HS-5 (cell line): ENCODE results near the gene BAAT.
"Not testable (repeated sequence)": the region's sequence is repeated elsewhere in the genome, so short reads cannot be mapped to it uniquely, and the experiment has no call there.

Source experiments
- DNase-seq: peaks from one replicate; pipeline ENCODE4 v3.0.0-alpha.2; 2012; ENCODE audit warnings: low read depth

The BAAT gene

GRCh38 chr9:101360647-101361046, 24.2 kb downstream of the BAAT start:
- no peak for DNase-seq

- DNase-seq = no peak
These were observed 25.1 kb downstream of the BAAT start for GRCh38 chr9:101359679-101360078.

GRCh38 chr9:101356619-101357018, 28.2 kb downstream of the BAAT start:
- DNase-seq = no peak

DNA sequence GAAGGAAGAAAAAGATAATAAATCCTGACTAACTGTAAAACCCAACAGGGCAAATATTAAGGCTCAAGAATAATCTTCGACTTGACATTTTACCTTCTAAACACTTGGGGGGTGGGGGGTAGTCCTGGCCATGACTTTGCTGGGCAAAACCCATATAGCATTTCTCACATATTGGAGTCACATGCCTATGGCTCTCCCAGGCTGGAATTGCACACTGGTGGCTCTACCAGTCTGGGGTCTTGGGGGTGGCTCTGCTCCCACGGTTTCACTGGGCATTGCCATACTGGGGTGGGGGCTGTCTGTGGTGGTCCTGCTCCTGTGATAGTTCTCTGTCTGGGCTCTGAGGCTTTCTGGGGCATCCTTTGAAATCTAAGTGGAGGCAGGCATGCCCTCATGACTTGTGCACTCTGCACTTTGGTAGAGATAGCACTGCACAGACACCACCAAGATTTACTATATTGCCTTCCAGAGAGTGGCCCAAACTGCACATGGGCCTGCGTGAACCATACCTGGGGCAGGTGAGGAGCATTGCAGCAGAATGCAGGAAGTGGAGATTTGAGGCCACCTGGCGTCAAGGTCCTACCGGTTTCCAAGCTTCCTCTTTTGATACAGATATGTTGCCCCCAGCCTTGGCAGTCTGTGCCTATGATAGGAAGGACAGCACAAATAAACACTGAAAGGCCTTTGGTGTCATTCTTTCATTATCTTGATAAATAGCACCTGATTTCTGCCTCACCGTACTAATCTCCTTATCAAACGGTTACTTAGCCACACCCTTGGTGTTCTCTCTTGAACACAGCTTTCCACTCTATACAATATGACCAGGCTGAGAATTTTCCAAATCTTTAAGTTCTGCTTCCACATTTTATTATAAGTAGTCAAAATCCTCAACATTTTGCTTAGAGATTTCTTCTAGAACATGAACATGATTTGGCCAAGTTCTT, 29.8 kb downstream of the BAAT start:
- DNase-seq = no peak

- DNase-seq = no peak
These were observed 30.6 kb downstream of the BAAT start for GRCh38 chr9:101354143-101354764.

DNA sequence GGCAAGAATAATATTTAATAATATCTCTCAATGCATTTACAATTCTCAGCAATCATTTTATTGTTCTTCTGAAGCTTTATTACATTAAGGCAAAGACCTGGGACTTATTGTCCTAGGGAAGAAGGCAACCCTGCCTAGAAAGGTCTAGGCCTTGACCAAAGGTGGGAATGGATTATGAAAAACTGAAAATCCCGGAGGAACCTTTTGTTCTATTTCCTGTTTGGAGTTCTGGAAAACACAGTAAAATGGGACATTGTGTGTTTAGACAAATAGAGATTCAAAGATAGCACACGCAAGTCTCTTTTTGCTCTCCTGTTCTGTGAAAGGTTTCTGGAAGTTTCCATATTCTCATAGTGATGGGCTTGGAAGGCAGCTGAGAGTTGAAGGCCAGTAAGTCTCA, 31.1 kb downstream of the BAAT start:
- DNase-seq = no peak

- no peak for DNase-seq
These were observed 31.8 kb downstream of the BAAT start for GRCh38 chr9:101352892-101353463.

DNA sequence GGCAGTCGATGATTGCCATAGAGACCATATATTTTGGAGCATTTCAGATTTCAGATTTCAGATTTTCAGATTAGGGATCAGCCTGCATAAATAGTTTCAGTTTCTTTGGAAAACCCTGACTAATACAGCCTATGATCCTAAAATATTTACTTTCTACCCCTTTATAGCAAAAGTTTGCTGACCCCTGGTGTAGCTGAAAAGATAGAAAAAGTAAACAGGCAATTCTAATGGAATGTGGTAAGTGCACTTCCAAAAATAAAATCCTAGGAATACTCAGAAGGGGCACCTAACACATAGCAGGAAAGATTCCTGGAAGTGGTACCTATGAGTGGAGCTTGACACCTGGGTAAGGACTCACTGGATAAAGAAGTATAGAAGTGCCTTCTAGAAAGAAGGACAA, 34.5 kb downstream of the BAAT start:
- DNase-seq = no peak

DNA sequence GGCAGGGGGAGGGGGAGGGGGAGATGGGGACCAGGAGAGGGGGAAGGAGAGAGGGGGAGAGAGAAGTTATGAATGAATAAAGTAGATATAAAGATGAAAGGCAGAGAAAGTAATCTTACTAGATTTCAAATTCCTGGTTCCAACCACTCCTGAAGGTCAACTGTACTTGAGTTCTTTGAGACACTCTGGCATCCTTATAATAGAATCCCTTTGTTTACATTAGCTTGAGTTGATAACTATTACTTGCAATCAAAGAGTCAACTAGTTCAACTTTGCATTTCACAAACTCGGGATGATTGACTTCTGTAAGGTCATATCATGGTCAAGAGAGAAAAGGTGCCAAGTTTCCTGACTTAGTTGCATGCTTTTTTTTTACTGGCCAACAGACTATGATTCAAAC, 42.2 kb downstream of the BAAT start:
- DNase-seq = no peak

DNA sequence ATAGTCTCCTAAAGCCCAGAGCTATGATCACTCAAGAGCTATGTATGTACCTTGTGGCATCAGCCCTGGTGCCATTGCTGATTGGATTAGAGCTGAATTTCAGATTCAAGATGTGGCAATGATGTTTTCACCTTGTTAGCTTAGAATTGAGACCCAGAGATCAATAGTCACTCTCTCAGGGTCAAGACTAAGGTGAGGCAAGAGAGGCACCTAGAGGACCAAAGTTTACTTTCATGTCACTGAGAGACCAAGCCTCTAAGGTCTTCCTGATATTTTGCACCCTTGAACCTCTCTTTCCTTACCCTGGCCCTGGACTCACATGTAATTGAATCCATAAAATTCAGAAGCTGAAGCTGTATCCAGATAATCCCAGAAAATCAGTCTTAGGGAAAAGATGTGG, 42.8 kb downstream of the BAAT start:
- no peak for DNase-seq

- no peak for DNase-seq
These were observed 47.6 kb downstream of the BAAT start for GRCh38 chr9:101337237-101337636.

DNA sequence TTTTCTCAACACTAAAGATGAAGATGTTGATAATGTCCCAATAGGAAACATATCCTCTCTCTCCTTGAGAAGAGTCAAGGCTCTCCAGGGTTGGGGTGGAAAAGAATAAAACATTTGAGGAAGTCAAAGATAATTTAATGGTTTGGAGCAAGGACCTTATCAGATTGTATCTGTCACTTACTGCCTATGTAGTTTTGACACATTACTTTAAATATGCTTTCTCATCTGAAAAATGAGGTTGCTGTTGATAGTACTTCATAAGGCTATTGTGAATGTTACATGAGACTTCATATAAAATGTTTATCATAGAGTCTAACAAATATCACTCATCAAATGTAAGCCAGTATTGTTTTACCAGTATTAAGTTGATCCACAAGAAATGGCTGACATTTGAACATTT, 48.7 kb downstream of the BAAT start:
- DNase-seq = no peak

- no peak for DNase-seq
These were observed 50.7 kb downstream of the BAAT start for GRCh38 chr9:101333926-101334702.

GRCh38 chr9:101333490-101333889, 51.3 kb downstream of the BAAT start:
- DNase-seq = no peak

DNA sequence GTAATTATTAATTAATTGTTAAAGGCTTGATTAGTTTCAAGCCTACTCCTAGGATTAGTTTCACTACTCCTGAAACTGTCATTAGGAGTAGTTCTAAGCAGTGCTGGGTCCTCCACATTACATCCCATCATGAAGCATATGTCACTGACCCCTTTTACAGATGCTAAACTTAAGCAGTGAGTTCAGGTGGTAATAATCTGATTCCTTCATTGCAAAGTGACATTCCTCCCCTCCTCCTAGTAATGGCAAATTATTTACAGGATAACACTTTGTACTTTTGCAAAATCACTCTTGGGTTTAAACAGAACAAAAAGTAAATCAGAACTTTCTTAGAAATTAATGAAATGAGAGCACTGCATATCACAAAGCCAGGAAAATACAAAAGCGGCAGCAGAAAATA, 52.4 kb downstream of the BAAT start:
- DNase-seq = no peak

DNA sequence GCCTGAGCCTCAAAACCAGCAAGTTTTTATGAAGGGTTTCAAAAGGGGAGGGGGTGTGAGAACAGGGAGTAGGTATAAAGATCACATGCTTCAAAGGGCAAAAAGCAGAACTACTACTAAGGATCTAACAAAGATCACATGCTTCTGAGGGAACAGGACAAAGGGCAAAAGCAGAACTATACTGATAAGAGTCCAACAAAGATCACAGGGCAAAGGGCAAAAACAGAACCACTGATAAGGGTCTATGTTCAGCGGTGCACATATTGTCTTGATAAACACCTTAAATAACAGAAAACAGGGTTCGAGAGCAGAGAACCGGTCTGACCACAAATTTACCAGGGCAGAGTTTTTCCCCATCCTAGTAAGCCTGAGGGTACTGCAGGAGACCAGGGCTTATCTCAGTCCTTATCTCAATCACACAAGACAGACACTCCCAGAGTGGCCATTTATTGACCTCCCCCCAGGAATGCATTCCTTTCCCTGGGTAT, 57.3 kb downstream of the BAAT start:
- not testable (repeated sequence) for DNase-seq

- no peak for DNase-seq
These were observed 58.3 kb downstream of the BAAT start for GRCh38 chr9:101326501-101326900.

- no peak for DNase-seq
These were observed 58.8 kb downstream of the BAAT start for GRCh38 chr9:101326035-101326434.

DNA sequence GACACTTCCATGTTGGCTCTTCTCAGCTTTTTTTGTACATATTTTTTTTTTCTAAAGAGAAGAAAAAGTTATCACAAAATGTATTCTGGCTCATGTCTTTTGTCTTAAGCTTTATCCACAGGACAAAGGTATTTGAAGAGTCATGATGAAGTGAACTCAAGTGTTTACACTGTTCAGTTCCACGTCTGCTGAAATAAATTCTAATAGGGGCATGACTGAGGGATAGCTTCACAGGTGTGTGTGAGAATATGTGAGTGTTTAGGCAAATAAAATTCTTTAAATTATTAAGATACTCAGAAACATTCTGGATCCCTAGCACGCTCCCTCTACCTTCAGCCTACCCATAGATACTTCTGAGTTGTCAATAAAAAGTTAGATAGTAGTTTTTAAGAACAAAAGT, 59.8 kb downstream of the BAAT start:
- no peak for DNase-seq

GRCh38 chr9:101324245-101324804, 60.5 kb downstream of the BAAT start:
- no peak for DNase-seq

DNA sequence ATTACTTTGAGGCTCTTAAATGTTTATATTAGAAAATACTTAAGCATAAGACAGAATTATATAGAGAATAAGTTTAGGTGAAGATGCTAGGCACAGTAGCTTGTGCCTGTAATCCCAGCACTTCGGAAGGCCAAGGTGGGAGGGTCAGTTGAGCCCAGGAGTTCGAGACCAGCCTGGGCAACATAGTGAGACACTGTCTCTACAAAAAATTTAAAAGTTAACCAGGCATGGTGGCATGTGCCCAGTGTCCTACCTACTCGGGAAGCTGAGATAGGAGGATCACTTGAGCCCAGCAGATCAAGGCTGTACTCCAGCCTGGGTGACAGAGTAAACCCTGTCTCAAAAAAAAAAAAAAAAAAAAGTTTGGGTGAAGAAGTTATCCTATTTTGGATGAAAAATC, 61.7 kb downstream of the BAAT start:
- no peak for DNase-seq

DNA sequence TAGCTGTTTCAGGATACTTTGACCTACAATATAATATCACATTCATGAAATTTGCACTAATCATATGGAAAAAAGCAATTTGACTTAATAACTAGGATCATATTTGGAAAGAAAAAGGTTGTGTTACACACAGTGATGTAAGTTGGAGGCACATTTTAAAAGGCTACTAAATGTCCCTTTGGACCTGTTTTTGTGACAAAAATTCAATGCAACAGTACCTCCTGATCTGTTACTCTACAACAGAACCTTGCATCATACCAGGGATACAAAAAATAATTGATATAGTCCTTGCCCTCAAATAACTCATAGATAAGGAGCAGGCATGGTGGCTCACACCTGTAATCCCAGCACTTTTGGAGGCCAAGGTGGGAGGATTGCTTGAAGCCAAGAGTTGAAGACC, 67.1 kb downstream of the BAAT start:
- no peak for DNase-seq
